HepG2 (cell line): ENCODE data around the gene PYGL.

Experiments used
- JUND ChIP-seq: sonication (generic); formaldehyde crosslinking; IDR thresholded peaks from 2 replicates; pipeline ENCODE4 v1.8.0; 2022; ENCODE audit warnings: mild to moderate bottlenecking, missing genetic modification reagents
- ZBTB33 ChIP-seq: sonication (generic); formaldehyde crosslinking; IDR thresholded peaks from 2 replicates; pipeline ENCODE4 v1.4.0; 2020; ENCODE audit warnings: missing genetic modification reagents

GRCh38 chr14:50967103-50967502 lies 22.8 kb upstream of the PYGL start:
- TF ChIP-seq ZBTB33 (no peak), JUND (CRISPR knock-in tag) (no peak)
